T-helper 17 cell (primary cell): Measurements from ENCODE around the gene CENPX. TPM values are rescaled to one million over a fixed set of nuclear protein-coding genes. Genes with fewer than 3 reads are reported as not detected.

Source experiments
- ATAC-seq: fragments of 150-1000 bp; cut with Tn5 transposase; 2 replicates; pipeline ENCODE4 v1.10.0; 2021; ENCODE audit warnings: mild to moderate bottlenecking, moderate library complexity
- DNase-seq, 3 donors: peaks; one replicate each; pipeline versions ENCODE4 v3.0.0 to v3.0.0-alpha.2; 2020 to 2021
- H3K9me3 ChIP-seq: one replicate; pipeline ENCODE4 v1.7.0; 2013; ENCODE audit warnings: low read length, mild to moderate bottlenecking; ENCODE audit not compliant: control insufficient read depth, poor library complexity, severe bottlenecking
- H3K27ac Mint-ChIP-seq: one replicate; pipeline ENCODE4 v1.8.0; 2022; ENCODE audit warnings: mild to moderate bottlenecking, moderate library complexity, mixed read lengths
- H3K27me3 Mint-ChIP-seq: one replicate; pipeline ENCODE4 v1.8.0; 2022; ENCODE audit warnings: mixed read lengths
- H3K36me3 Mint-ChIP-seq: one replicate; pipeline ENCODE4 v1.8.0; 2022; ENCODE audit warnings: low read depth, mixed read lengths
- H3K4me1 Mint-ChIP-seq: one replicate; pipeline ENCODE4 v1.8.0; 2022; ENCODE audit warnings: mild to moderate bottlenecking, mixed read lengths
- H3K4me3 Mint-ChIP-seq: one replicate; pipeline ENCODE4 v1.8.0; 2022; ENCODE audit warnings: mild to moderate bottlenecking, moderate library complexity, mixed read lengths
- total RNA-seq, 4 donors: library from RNA in 2 of 4; stranded (reverse) in 2 of 4; gene quantifications; one replicate each; pipeline ENCODE4 v1.2.3 and lab custom pipeline; 2022 to 2026

CENPX gene
- total RNA-seq, 2 donors from 2014 or later, result 20.9 to 21.1 TPM

DNA sequence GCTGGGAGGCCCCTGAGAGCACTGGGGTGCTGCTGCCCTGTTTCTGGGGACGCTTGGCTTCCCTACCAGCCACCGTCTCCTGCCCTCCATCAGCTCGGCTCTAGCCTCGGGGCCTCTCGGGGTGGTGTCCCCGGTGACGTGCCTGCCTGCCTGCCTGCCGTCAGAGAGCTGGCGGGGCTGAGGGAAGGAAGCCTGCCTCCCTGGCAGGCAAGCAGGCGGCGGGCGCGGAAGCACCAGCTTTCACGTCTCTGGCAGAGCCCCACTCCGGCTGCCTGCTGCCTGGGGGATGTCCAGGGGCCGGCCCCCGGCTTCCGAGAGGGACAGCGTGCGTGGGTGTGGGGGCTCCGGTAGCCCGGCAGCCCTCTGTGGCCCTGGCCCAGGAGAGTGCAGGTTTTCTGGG, 9.3 kb downstream of the CENPX start:
- H3K36me3 Mint-ChIP-seq, result no peaks in the 10 kb centered on the region
- no peaks in the 10 kb centered on the region for H3K4me1 Mint-ChIP-seq
- H3K4me3 Mint-ChIP-seq, result no peak overlapping the region
- H3K27me3 Mint-ChIP-seq, result no peaks in the 10 kb centered on the region
- no peaks in the 10 kb centered on the region for H3K9me3 ChIP-seq
- ATAC-seq, result no peak
- no peak for DNase-seq
- no peak overlapping the region for H3K27ac Mint-ChIP-seq

DNA sequence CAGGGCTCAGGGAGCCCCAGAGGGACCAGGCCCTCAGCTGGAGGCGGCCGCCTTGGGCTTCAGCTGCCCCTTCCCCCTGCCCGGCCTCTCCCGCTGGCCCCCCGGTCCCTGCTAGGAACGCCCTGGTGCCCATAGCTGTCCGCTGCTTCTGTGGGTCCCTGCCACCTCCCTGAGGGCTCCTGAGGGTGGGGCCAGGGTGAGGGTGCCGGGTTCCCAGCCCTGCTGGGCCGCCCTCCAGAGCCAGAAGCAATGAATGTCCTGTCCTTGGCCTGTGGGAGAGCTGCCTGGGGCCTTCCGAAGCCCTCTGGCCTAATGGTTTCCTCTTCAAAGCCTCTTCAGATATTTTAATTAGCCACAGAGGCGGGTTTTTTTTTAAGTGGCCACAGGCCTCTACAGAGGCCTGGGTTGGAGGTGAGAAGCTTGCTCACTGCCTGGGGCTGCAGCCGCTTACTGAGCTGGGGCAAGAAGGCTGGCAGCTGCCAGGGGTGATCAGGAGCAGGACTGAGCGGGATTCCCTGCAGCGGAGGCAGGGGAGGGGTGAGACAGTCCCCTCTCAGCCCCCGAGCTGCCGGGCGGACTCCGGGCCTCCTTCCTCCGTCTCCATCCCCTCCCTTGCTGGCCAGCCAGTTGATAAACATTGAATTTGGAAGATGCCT, 9.9 kb downstream of the CENPX start:
- no peaks in the 10 kb centered on the region for H3K36me3 Mint-ChIP-seq
- no peaks in the 10 kb centered on the region for H3K9me3 ChIP-seq
- ATAC-seq (no peak), DNase-seq (no peak)
- no peak overlapping the region for H3K27ac Mint-ChIP-seq
- no peaks in the 10 kb centered on the region for H3K27me3 Mint-ChIP-seq
- H3K4me1 Mint-ChIP-seq, result no peaks in the 10 kb centered on the region
- no peak overlapping the region for H3K4me3 Mint-ChIP-seq

- no peak for ATAC-seq
- Mint-ChIP-seq H3K27ac (no peak overlapping the region), H3K4me3 (no peak overlapping the region), H3K4me1 (no peaks in the 10 kb centered on the region), H3K27me3 (no peaks in the 10 kb centered on the region), H3K36me3 (no peaks in the 10 kb centered on the region)
- no peaks in the 10 kb centered on the region for H3K9me3 ChIP-seq
- no peak for DNase-seq
These were observed 10.4 kb downstream of the CENPX start for GRCh38 chr17:82012261-82012639.

DNA sequence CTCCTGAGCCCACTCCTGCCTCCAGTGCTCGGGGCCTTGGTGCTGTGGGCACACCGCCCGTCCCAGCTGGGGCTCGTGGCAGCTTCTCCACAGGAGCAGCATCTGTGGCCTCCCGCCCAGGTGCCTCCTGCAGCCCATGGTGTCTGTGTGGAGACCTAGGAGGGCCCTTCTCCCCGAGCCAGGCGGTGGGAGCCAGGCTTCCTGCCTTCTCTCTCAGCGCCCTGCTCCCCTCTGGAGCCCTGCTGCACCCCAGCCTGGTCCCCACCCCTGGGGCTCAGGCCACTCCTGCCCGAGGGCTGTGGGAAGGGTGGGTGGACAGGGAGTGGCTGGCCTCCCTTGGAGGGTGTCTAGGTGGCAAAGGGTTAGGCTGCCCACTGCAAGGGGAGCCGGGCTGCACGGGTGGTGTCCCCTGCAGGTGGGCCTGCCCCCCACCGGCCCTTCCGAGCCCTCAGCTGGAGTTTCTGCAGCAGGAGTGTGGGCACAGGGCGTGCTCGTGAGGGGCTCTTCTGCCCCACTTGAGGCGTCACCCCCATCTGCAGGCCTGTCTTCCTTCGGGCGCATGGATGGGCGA, 11.0 kb downstream of the CENPX start:
- H3K36me3 Mint-ChIP-seq, result no peaks in the 10 kb centered on the region
- H3K27me3 Mint-ChIP-seq, result no peaks in the 10 kb centered on the region

DNA sequence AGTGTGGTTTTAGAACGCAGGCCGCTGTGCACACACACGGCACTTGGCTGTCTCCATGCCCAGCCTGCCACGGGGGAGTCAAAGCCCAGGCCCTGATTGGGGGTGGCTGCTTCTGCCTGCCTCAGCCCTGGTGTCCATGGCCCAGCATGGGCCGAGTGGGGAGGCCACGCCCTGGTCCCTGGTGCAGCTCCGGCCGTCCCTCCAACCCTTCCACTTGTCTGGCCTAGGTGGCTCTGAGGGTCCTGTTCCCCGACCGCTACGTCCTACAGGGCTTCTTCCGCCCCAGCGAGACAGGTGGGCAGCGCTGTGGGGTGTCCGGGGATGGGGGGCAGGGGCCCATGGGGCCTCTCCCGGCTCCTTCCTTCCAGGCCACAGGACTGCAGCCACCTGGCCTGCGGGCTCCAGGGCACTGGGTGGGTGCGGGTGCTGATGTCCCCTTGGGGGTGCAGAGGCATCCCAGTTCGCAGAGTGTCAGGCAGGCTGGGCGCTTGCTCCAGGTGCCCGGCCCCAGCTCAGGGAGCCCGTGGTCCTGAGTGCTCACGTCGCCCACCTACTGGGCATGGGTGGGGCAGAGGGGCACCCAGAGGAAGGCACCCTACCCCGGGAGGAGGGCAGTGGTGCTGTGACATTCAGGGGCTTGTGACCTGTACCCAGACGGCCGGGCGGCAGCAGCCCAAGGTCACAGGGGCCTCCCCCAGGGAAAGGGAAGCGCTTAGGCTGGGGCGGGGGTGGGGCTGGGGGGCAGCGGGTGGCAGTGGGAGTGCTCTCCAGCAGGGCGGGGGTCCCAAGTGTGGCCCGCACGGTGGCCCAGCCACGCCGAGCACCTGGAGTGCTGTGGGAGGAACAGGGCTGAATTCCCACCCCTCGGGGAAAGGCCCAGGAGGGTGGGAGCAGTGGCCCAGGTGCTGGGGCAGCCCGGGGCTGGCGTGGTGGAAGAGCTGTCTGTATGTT, 11.8 kb downstream of the CENPX start:
- no peak for ATAC-seq
- H3K27me3 Mint-ChIP-seq, result no peaks in the 10 kb centered on the region
- H3K4me1 Mint-ChIP-seq, result no peaks in the 10 kb centered on the region

More for the DNA sequence above, 11.0 kb downstream of the CENPX start:
- DNase-seq (no peak), ATAC-seq (no peak)
- no peak overlapping the region for H3K27ac Mint-ChIP-seq
- no peak overlapping the region for H3K4me3 Mint-ChIP-seq
- no peaks in the 10 kb centered on the region for H3K9me3 ChIP-seq
- no peaks in the 10 kb centered on the region for H3K4me1 Mint-ChIP-seq

DNA sequence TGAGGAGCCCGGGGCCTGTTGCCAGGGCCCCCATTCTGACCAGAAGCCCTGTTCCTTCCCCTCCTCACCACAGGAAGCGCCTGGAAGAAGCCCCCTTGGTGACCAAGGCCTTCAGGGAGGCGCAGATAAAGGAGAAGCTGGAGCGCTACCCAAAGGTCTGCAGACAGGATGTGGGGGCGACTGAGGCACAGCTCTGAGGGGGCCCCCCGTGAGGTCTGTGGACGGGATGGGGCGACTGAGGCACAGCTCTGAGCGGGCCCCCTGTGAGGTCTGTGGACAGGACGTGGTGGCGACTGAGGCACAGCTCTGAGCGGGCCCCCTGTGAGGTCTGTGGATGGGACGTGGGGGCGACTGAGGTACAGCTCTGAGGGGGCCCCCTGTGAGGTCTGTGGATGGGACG, 13.3 kb downstream of the CENPX start:
- no peak for ATAC-seq
- no peak overlapping the region for H3K27ac Mint-ChIP-seq
- H3K4me1 Mint-ChIP-seq, result no peaks in the 10 kb centered on the region
- H3K27me3 Mint-ChIP-seq, result no peaks in the 10 kb centered on the region
- no peak overlapping the region for H3K4me3 Mint-ChIP-seq
- no peaks in the 10 kb centered on the region for H3K9me3 ChIP-seq
- DNase-seq, result no peak
- no peaks in the 10 kb centered on the region for H3K36me3 Mint-ChIP-seq

More for the DNA sequence above, 11.8 kb downstream of the CENPX start:
- no peak overlapping the region for H3K4me3 Mint-ChIP-seq
- H3K27ac Mint-ChIP-seq, result no peak overlapping the region
- H3K9me3 ChIP-seq, result no peaks in the 10 kb centered on the region
- no peak for DNase-seq
- no peaks in the 10 kb centered on the region for H3K36me3 Mint-ChIP-seq

DNA sequence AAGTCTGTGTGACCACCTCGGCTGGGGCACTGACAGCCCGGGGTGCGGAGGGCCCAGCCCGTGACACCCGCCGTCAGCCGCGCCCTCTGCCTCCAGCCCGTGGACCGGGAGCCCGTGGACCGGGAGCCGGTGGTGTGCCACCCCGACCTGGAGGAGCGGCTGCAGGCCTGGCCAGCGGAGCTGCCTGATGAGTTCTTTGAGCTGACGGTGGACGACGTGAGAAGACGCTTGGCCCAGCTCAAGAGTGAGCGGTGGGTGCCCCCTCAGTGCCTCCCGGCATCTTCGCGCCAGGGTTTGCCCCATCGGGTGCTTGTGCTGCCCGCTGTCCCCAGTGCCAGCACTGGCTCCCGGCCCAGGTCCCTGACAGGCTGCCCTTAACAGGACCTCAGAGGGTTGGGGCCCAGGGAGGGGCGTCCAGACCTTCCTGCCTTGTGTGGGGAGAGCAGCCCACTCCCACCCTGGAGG, 13.7 kb downstream of the CENPX start:
- Mint-ChIP-seq H3K4me1 (no peaks in the 10 kb centered on the region), H3K4me3 (no peak overlapping the region), H3K27me3 (no peaks in the 10 kb centered on the region), H3K27ac (no peak overlapping the region), H3K36me3 (no peaks in the 10 kb centered on the region)
- ATAC-seq (no peak), DNase-seq (no peak)
- H3K9me3 ChIP-seq, result no peaks in the 10 kb centered on the region

- H3K9me3 ChIP-seq, result no peaks in the 10 kb centered on the region
These were observed 14.3 kb downstream of the CENPX start for GRCh38 chr17:82008258-82008940.

DNA sequence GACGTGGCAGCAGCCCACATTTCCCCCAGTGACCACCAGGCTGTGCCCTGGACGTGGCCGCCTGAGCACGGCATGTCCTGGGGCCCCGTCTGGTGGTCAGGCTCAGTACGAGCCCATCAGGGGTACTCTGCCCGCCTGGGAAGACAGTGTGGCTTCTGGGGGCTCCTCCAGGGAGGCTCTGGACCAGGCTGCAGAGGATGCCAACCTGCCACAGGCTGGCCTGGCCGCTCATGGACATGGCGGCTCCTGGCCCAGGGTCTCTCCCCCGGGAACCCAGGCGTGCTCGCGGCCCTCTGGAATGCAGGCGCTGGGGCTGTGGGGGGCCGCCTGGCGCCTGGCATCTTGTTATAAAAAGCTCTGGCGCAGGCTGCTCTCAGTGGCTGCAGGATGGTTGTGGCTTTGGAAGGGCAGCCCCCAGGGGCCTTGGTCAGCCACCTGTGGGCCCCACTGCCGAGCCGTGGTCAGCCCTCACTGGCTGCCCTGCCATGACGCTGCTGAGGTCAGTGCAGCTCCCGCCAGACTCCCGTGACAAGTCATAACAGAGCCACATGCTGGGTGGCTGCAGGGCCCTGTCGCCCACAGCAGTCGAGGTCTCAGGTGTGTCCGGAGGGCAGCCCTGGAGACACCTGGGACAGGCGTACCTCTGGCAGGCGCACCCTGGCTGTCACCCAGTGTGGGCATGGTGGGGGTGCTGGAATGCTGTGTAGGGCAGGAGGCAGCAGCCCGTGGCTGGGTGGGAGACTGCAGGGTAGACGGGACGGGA, 15.0 kb downstream of the CENPX start:
- Mint-ChIP-seq H3K27me3 (no peaks in the 10 kb centered on the region), H3K36me3 (no peaks in the 10 kb centered on the region), H3K4me1 (no peaks in the 10 kb centered on the region), H3K4me3 (peak overlapping the region; percentile 19), H3K27ac (no peak overlapping the region)
- DNase-seq (no peak), ATAC-seq (no peak)
- no peaks in the 10 kb centered on the region for H3K9me3 ChIP-seq

More at GRCh38 chr17:82008258-82008940, 14.3 kb downstream of the CENPX start:
- Mint-ChIP-seq H3K27ac (no peak overlapping the region), H3K36me3 (no peaks in the 10 kb centered on the region), H3K4me3 (no peak overlapping the region), H3K27me3 (no peaks in the 10 kb centered on the region), H3K4me1 (no peaks in the 10 kb centered on the region)
- ATAC-seq (no peak), DNase-seq (no peak)

- no peaks in the 10 kb centered on the region for H3K27me3 Mint-ChIP-seq
- H3K9me3 ChIP-seq, result no peaks in the 10 kb centered on the region
- no peak overlapping the region for H3K4me3 Mint-ChIP-seq
- ATAC-seq, result no peak
- H3K27ac Mint-ChIP-seq, result no peak overlapping the region
- no peak for DNase-seq
- H3K36me3 Mint-ChIP-seq, result no peaks in the 10 kb centered on the region
- no peaks in the 10 kb centered on the region for H3K4me1 Mint-ChIP-seq
These were observed 15.5 kb downstream of the CENPX start for GRCh38 chr17:82007228-82007494.

GRCh38 chr17:82006468-82007227, 16.0 kb downstream of the CENPX start:
- H3K4me1 Mint-ChIP-seq, result no peaks in the 10 kb centered on the region
- no peaks in the 10 kb centered on the region for H3K36me3 Mint-ChIP-seq
- ATAC-seq, result no peak

DNA sequence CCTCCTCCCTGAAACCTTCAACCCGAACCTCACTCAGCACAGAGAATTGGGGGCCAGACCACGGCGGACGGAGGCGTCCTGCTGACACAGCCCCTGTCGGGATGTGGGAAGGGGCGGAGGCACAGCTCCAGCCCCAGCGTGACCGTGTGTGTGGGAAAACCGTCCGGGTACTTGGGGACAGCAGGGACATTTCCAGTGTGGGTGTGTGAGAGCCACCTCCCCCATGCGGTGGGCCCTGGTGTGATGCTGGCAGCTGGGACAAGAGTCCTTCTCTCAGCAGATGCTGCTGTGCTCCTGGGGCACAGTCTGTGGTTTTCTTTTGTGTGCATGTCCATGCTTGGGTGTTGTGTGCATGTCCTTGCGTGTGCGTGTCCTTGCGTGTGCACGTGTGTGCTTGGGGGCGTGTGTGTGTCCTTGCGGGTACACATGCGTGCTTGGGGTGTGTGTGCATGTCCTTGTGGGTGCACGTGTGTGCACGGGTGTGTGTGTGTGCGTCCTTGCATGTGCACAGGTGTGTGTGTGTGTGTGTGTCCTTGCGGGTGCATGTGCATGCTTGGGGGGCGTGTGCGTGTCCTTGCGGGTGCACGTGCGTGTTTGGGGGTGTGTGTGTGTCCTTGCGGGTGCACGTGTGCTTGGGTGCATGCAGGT, 16.9 kb downstream of the CENPX start:
- no peaks in the 10 kb centered on the region for H3K9me3 ChIP-seq
- Mint-ChIP-seq H3K4me1 (no peaks in the 10 kb centered on the region), H3K27ac (no peak overlapping the region), H3K27me3 (no peaks in the 10 kb centered on the region), H3K4me3 (no peak overlapping the region), H3K36me3 (no peaks in the 10 kb centered on the region)
- ATAC-seq (no peak), DNase-seq (no peak)

More at GRCh38 chr17:82006468-82007227, 16.0 kb downstream of the CENPX start:
- Mint-ChIP-seq H3K27ac (no peak overlapping the region), H3K27me3 (no peaks in the 10 kb centered on the region), H3K4me3 (no peak overlapping the region)
- no peak for DNase-seq
- no peaks in the 10 kb centered on the region for H3K9me3 ChIP-seq
